PC-3 (cell line): ENCODE measurements around the gene HEXD.

Experiments
- EZH2 ChIP-seq: fragments of 300-600 bp; sonication (generic); IDR thresholded peaks from one replicate; pipeline ENCODE4 v1.6.1; 2017; ENCODE audit warnings: antibody characterized with exemption, mild to moderate bottlenecking, low read length; ENCODE audit not compliant: unreplicated experiment
- TF ChIP-seq, protein P1 (sequence below): fragments of 300-600 bp; sonication (generic); conservative IDR thresholded peaks from 2 replicates; pipeline ENCODE4 v1.5.1; 2017; ENCODE audit warnings: antibody characterized with exemption, low read depth, mild to moderate bottlenecking, low read length

DNA sequence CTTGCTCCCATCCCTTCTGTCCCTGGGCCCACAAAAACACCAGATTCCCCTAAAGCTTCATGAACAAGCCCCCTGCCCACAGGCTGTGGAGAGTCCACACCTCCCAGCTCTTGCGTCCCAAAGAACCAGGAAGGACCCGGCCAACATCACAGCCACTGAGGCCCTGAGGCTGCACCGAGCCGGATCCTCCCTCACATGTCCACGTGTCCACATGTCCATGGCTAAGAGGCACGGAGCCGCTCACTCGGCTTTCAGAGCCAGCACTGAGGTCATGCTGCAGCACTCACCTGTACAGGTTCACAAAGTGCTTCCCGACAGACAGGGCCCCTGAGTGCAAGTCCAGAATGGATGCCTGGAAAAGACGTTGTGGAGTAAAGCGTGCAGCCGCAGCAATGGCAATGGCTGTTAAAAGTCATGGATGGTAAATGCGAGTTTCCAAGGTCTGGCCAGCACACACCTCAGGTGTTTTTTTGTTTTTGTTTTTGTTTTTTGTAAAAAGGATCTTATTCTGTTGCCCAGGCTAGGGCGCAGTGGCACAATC is 11.9 kb upstream of the HEXD start:
- TF ChIP-seq, protein P1, sequence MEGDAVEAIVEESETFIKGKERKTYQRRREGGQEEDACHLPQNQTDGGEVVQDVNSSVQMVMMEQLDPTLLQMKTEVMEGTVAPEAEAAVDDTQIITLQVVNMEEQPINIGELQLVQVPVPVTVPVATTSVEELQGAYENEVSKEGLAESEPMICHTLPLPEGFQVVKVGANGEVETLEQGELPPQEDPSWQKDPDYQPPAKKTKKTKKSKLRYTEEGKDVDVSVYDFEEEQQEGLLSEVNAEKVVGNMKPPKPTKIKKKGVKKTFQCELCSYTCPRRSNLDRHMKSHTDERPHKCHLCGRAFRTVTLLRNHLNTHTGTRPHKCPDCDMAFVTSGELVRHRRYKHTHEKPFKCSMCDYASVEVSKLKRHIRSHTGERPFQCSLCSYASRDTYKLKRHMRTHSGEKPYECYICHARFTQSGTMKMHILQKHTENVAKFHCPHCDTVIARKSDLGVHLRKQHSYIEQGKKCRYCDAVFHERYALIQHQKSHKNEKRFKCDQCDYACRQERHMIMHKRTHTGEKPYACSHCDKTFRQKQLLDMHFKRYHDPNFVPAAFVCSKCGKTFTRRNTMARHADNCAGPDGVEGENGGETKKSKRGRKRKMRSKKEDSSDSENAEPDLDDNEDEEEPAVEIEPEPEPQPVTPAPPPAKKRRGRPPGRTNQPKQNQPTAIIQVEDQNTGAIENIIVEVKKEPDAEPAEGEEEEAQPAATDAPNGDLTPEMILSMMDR = no peak
- no peak for TF ChIP-seq EZH2
